K562 (cell line): ENCODE data around the gene CAPN6. TPM values are rescaled to one million over a fixed set of nuclear protein-coding genes. Genes with fewer than 3 reads are reported as not detected.

Experiments
- ATAC-seq: fragments of 200-7000 bp; cut with Tn5 transposase; 3 replicates; pipeline ENCODE4 v1.9.1; 2020; ENCODE audit warnings: moderate library complexity
- BruUV-seq: library from RNA; stranded (reverse); fragments of 400-500 nt; replicated peaks from 2 replicates; lab custom pipeline; 2021; lab: Mats Ljungman, UMichigan
- CTCF ChIA-PET: fragments of 300-600 bp; formaldehyde crosslinking; extraction: SDS; loops from one replicate; lab custom pipeline; 2021; ENCODE audit warnings: low intra/inter-chr PET ratio; lab: Yijun Ruan, JAX
- POLR2A ChIA-PET: fragments of 300-600, 350-650 bp; sonication (Branson Sonifier 250); formaldehyde crosslinking; extraction: SDS; loops from one replicate; lab custom pipeline; 2021; ENCODE audit warnings: antibody characterized with exemption, inconsistent platforms; lab: Yijun Ruan, JAX
- DNase-seq, 4 experiments: peaks; one replicate each; pipeline versions ENCODE4 v3.0.0 to v3.0.0-alpha.2; 2011 to 2018; ENCODE audit warnings: low spot score in 3 of 4, mixed read lengths in 3 of 4; ENCODE audit errors: extremely low read depth in 1 of 4
- FAIRE-seq: peaks from 2 replicates; lab custom pipeline; 2011; peaks lifted over from hg19 to GRCh38; lab: Jason Lieb, UNC
- H2AFZ ChIP-seq: 2 replicates; pipeline ENCODE4 v1.6.0; 2011; ENCODE audit warnings: low read depth, low read length, control low read depth, inconsistent platforms
- H3K27ac ChIP-seq: fragments of 200-600 bp; 3 replicates; pipeline ENCODE4 v1.8.0; 2011; ENCODE audit warnings: low read depth, mild to moderate bottlenecking, control low read depth, inconsistent platforms, low read length, moderate library complexity, mixed read lengths; ENCODE audit errors: extremely low read depth
- H3K27me3 ChIP-seq, 2 experiments: fragments of 300-600 bp in 1 of 2; 2 replicates in 1 of 2; 3 replicates in 1 of 2; pipeline versions ENCODE4 v1.6.0 to v1.8.0; 2011; ENCODE audit warnings: inconsistent platforms in 2 of 2, low read length in 2 of 2, mild to moderate bottlenecking in 1 of 2, mixed read lengths in 1 of 2, moderate library complexity in 1 of 2; ENCODE audit not compliant: control insufficient read depth in 2 of 2, insufficient read depth in 2 of 2
- H3K36me3 ChIP-seq: fragments of 300-600 bp; 3 replicates; pipeline ENCODE4 v1.8.0; 2011; ENCODE audit warnings: mild to moderate bottlenecking, low read length, inconsistent platforms; ENCODE audit not compliant: control insufficient read depth, insufficient read depth
- H3K4me1 ChIP-seq, 2 experiments: fragments of 200-600 bp in 1 of 2; replicated peaks in 1 of 2; 2 replicates in 1 of 2; 3 replicates in 1 of 2; pipeline versions ENCODE4 v1.5.1 to v1.8.0; 2011; ENCODE audit warnings: inconsistent platforms in 2 of 2, low read length in 2 of 2, mild to moderate bottlenecking in 1 of 2, mixed read lengths in 1 of 2, moderate library complexity in 1 of 2; ENCODE audit not compliant: control insufficient read depth in 2 of 2, insufficient read depth in 2 of 2
- H3K4me2 ChIP-seq: 2 replicates; pipeline ENCODE4 v1.6.1; 2011; ENCODE audit warnings: low read length, control low read depth, inconsistent platforms, mixed read lengths; ENCODE audit not compliant: insufficient read depth
- H3K4me3 ChIP-seq: fragments of 200-600 bp; sonication (generic), shearing (Covaris generic); 2 replicates; pipeline ENCODE4 v1.5.1; 2016; ENCODE audit warnings: control low read depth, inconsistent platforms
- H3K79me2 ChIP-seq: fragments of 200-600 bp; 3 replicates; pipeline ENCODE4 v1.8.0; 2011; ENCODE audit warnings: low read length, inconsistent platforms; ENCODE audit not compliant: control insufficient read depth, insufficient read depth
- H3K9ac ChIP-seq, 2 experiments: 2 replicates each; pipeline versions ENCODE4 v1.6.0 to v1.6.1; 2011; ENCODE audit warnings: low read depth in 2 of 2, low read length in 2 of 2, control low read depth in 1 of 2, inconsistent platforms in 1 of 2, mild to moderate bottlenecking in 1 of 2, mixed read lengths in 1 of 2; ENCODE audit not compliant: insufficient read depth in 1 of 2
- H3K9me1 ChIP-seq: one replicate; pipeline ENCODE4 v1.6.0; 2011; ENCODE audit warnings: inconsistent platforms, mild to moderate bottlenecking, low read length, moderate library complexity; ENCODE audit not compliant: control insufficient read depth, insufficient read depth
- H3K9me3 ChIP-seq: replicated peaks from 2 replicates; pipeline ENCODE4 v1.5.1; 2011; ENCODE audit warnings: low read depth, low read length, inconsistent platforms; ENCODE audit not compliant: control insufficient read depth, insufficient read depth
- H4K20me1 ChIP-seq: replicated peaks from 2 replicates; pipeline ENCODE4 v1.6.1; 2011; ENCODE audit warnings: low read length, inconsistent platforms, mixed read lengths; ENCODE audit not compliant: control insufficient read depth, insufficient read depth
- EZH2 ChIP-seq: IDR thresholded peaks from 2 replicates; pipeline ENCODE4 v1.6.1; 2012; ENCODE audit warnings: low read depth, mild to moderate bottlenecking, inconsistent platforms, low read length, borderline replicate concordance
- KLF13 ChIP-seq: fragments of 450-650 bp; IDR thresholded peaks from 2 replicates; pipeline ENCODE4 v1.6.1; 2016; ENCODE audit warnings: missing genetic modification characterization, low read depth, mild to moderate bottlenecking, missing compliant biosample characterization, moderate library complexity, borderline replicate concordance
- PBX2 ChIP-seq, 2 experiments: IDR thresholded peaks in 1 of 2; conservative IDR thresholded peaks in 1 of 2; 2 replicates each; pipeline ENCODE4 v1.6.1; 2016; ENCODE audit warnings: low read depth in 2 of 2, mild to moderate bottlenecking in 1 of 2, missing compliant biosample characterization in 1 of 2, missing genetic modification characterization in 1 of 2, moderate library complexity in 1 of 2
- PRDM10 ChIP-seq: fragments of 450-650 bp; IDR thresholded peaks from 2 replicates; pipeline ENCODE4 v1.6.1; 2018; ENCODE audit not compliant: partially characterized antibody
- PRPF4 ChIP-seq: fragments of 200-400 bp; formaldehyde crosslinking; IDR thresholded peaks from one replicate; pipeline ENCODE4 v1.6.1; 2017; ENCODE audit warnings: low read length, low read depth, mild to moderate bottlenecking; ENCODE audit not compliant: insufficient read depth, poor library complexity, severe bottlenecking
- RFX1 ChIP-seq: fragments of 450-650 bp; IDR thresholded peaks from 2 replicates; pipeline ENCODE4 v1.6.1; 2016; ENCODE audit warnings: mild to moderate bottlenecking, moderate library complexity
- SIRT6 ChIP-seq: IDR thresholded peaks from one replicate; pipeline ENCODE4 v1.6.1; 2012; ENCODE audit warnings: low read depth, mild to moderate bottlenecking, control low read depth, inconsistent platforms, low read length, moderate library complexity
- THRA ChIP-seq: fragments of 450-650 bp; IDR thresholded peaks from 2 replicates; pipeline ENCODE4 v1.6.1; 2017; ENCODE audit warnings: mild to moderate bottlenecking, moderate library complexity
- ZNF197 ChIP-seq: fragments of 200-800 bp; sonication (Bioruptor generic); IDR thresholded peaks from 2 replicates; pipeline ENCODE4 v1.6.1; 2016; ENCODE audit warnings: low read depth, missing genetic modification characterization, missing compliant biosample characterization
- ZNF280B ChIP-seq: fragments of 250-450 bp; sonication (Bioruptor Pico); IDR thresholded peaks from 2 replicates; pipeline ENCODE4 v1.5.1; 2021; ENCODE audit warnings: mild to moderate bottlenecking
- ZNF408 ChIP-seq: fragments of 250-450 bp; sonication (Bioruptor Pico); IDR thresholded peaks from 2 replicates; pipeline ENCODE4 v1.4.0; 2020; ENCODE audit warnings: low read depth, mild to moderate bottlenecking, moderate library complexity
- ZZZ3 ChIP-seq: fragments of 450-650 bp; IDR thresholded peaks from 2 replicates; pipeline ENCODE4 v1.6.1; 2016; ENCODE audit warnings: antibody characterized with exemption, mild to moderate bottlenecking, moderate library complexity
- WGBS: fragments of 100-300 bp; shearing (Covaris generic); methylation state at CpG from one replicate; pipeline ENCODE4 v1.1.6; 2016; ENCODE audit warnings: low coverage, mixed read lengths; ENCODE audit not compliant: insufficient coverage; ENCODE audit errors: missing lambda C conversion rate; 5-methylcytosine and 5-hydroxymethylcytosine counted together
- in situ Hi-C: fragments of 300-500 bp; cut with MboI; formaldehyde crosslinking; loops from 4 replicates; pipeline ENCODE4 v1.15.0; 2018; ENCODE audit warnings: inconsistent platforms, mixed read lengths
- intact Hi-C: fragments of 100-400 bp; cut with micrococcal nuclease; formaldehyde crosslinking; loops from 2 replicates; pipeline ENCODE4 v1.14.2; 2022
- polyA plus RNA-seq, 8 experiments: library from polyadenylated mRNA; depleted of rRNA in 4 of 8; stranded (reverse) in 5 of 8; unstranded in 3 of 8; fragments of >200 nt; fragmentation: Nextera tagmentation in 2 of 8; fragmentation: Illumina TruSeq in 1 of 8; extraction: Ambion mirVana in 2 of 8; extraction: Trizol in 1 of 8; gene quantifications; 2 replicates each; pipeline versions ENCODE4 v1.2.1 to v1.2.3, GENCODE V29; 2011 to 2014; ENCODE audit warnings: inconsistent platforms in 1 of 8, missing spikeins in 1 of 8
- total RNA-seq, 7 experiments: library from RNA; depleted of rRNA in 6 of 7; stranded (reverse); fragments of >200 nt in 6 of 7; fragmentation: Illumina TruSeq in 2 of 7; extraction: Trizol in 2 of 7; gene quantifications; 2 replicates each; pipeline versions ENCODE4 v1.2.1 to v1.2.3, GENCODE V29; 2011 to 2021; ENCODE audit warnings: low replicate concordance in 1 of 7

Gene CAPN6
- total and polyA plus RNA-seq, 9 of the 15 experiments (the other 6 are each of a cell fraction or from before 2014, with no cell fraction given) = 0.11 TPM; not detected in 8

GRCh38 chrX:111282139-111282538, 11.9 kb upstream of the CAPN6 start:
- CTCF ChIA-PET = no interaction called here
- no peak overlapping the region for H3K27ac ChIP-seq
- no peak overlapping the region for H3K9ac ChIP-seq
- no peaks in the 10 kb centered on the region for H3K9me1 ChIP-seq
- no peak for ATAC-seq
- intact Hi-C loops = no loop called here
- no peak overlapping the region for H3K4me3 ChIP-seq
- no TSS peak for BruUV-seq
- no peaks in the 10 kb centered on the region for H3K4me1 ChIP-seq
- H2AFZ ChIP-seq = no peak overlapping the region
- no peak overlapping the region for H3K4me2 ChIP-seq
- H4K20me1 ChIP-seq = no peaks in the 10 kb centered on the region
- 0% methylated on average over 6 of the region's 6 CpGs for WGBS
- H3K79me2 ChIP-seq = no peaks in the 10 kb centered on the region
- no peak for DNase-seq
- no peaks in the 10 kb centered on the region for H3K9me3 ChIP-seq
- FAIRE-seq = no peak
- TF ChIP-seq PRDM10 (no peak), ZZZ3 (no peak), RFX1 (no peak), SIRT6 (no peak), PBX2 (CRISPR knock-in tag; IDR thresholded peaks at IDR 0.05; ENCODE audit: low read depth) (no peak), PBX2 (tag; conservative IDR thresholded peaks at IDR 0.05; ENCODE audit: low read depth) (no peak), ZNF197 (no peak), PRPF4 (no peak), KLF13 (tag) (no peak), ZNF280B (CRISPR knock-in tag) (no peak), THRA (no peak), ZNF408 (CRISPR knock-in tag) (no peak), EZH2 (no peak)
- in situ Hi-C loops = no loop called here
- H3K27me3 ChIP-seq = no peaks in the 10 kb centered on the region
- POLR2A ChIA-PET = no interaction called here
- H3K36me3 ChIP-seq = no peaks in the 10 kb centered on the region
